Measurements from ENCODE around the gene ABCA6.

Gene ABCA6

GRCh38 chr17:69056179-69056823 is 85.4 kb downstream of the ABCA6 start:
- no peak for DNase-seq (ENCODE audit: low read depth, low spot score)
- no peak for TF ChIP-seq CTCF (IDR thresholded peaks at IDR 0.05; ENCODE audit: insufficient read depth, low read length, missing control alignments)
- ChIA-PET POLR2A (no interaction called here), CTCF (no interaction called here)
- H3K4me3 ChIP-seq (ENCODE audit: low read depth, low read length): no peak overlapping the region

GRCh38 chr17:69055334-69055733 is 86.4 kb downstream of the ABCA6 start:
- ChIA-PET POLR2A (no interaction called here), CTCF (no interaction called here)
- no peak overlapping the region for H3K4me3 ChIP-seq (ENCODE audit: low read depth, low read length)
- no peak for DNase-seq (ENCODE audit: low read depth, low spot score)
- no peak for TF ChIP-seq CTCF (IDR thresholded peaks at IDR 0.05; ENCODE audit: insufficient read depth, low read length, missing control alignments)

- no peak for TF ChIP-seq CTCF (IDR thresholded peaks at IDR 0.05; ENCODE audit: insufficient read depth, low read length, missing control alignments)
- no peak for DNase-seq (ENCODE audit: low read depth, low spot score)
- ChIA-PET CTCF (no interaction called here), POLR2A (no interaction called here)
- no peak overlapping the region for H3K4me3 ChIP-seq (ENCODE audit: low read depth, low read length)
Observed at GRCh38 chr17:69050999-69051775, 90.5 kb downstream of the ABCA6 start.

- TF ChIP-seq CTCF (IDR thresholded peaks at IDR 0.05; ENCODE audit: insufficient read depth, low read length, missing control alignments): no peak
- POLR2A ChIA-PET: no interaction called here
- no peak overlapping the region for H3K4me3 ChIP-seq (ENCODE audit: low read depth, low read length)
- CTCF ChIA-PET: no interaction called here
- DNase-seq (ENCODE audit: low read depth, low spot score): no peak
Observed at GRCh38 chr17:69048634-69049033, 93.1 kb downstream of the ABCA6 start.

- CTCF ChIA-PET: no interaction called here
- no peak for TF ChIP-seq CTCF (IDR thresholded peaks at IDR 0.05; ENCODE audit: insufficient read depth, low read length, missing control alignments)
- POLR2A ChIA-PET: no interaction called here
- DNase-seq (ENCODE audit: low read depth, low spot score): peak; percentile 42
- no peak overlapping the region for H3K4me3 ChIP-seq (ENCODE audit: low read depth, low read length)
Observed at GRCh38 chr17:69047368-69048263, 94.1 kb downstream of the ABCA6 start.
